Measurements from ENCODE around the gene TOM1.

Gene TOM1

DNA sequence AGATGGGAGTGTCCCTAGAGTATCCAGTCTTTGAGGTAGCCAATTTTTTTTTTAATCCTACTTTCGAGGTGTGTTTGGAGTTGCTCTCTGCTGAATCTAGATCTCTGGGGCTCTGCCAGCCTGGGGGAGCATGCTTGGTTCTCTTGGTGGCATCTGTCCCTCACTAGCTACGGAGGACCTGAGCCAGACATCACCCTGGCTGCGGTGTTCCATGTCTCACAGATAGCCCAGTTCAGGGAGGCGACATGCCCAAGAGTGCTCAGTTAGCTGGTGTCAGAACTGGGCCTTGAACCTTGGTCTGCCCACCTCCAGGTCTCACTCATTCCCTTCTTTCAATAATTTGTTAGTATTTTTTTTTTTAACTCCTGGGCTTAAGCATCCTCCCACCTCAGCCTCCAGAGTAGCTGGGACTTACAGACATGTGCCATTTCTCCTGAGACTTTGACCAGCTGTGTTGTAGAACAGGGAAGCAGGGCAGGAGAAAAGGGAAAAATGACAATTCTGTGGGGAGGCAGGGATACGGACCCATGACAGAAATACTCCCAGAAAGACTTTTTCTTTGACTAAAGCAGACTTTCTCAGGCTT is 81.8 kb downstream of the TOM1 start:
- H3K4me1 Mint-ChIP-seq: peaks cover 48% of the 10 kb centered on the region
- H3K4me3 Mint-ChIP-seq: peak overlapping the region; percentile 75
- DNase-seq: no peak
- peaks cover 24% of the 10 kb centered on the region for H3K27me3 Mint-ChIP-seq (ENCODE audit: low read depth, poor library complexity)
- no peak for TF ChIP-seq CTCF (IDR thresholded peaks at IDR 0.05)
- H3K27ac Mint-ChIP-seq: no peak overlapping the region
- H3K9me3 Mint-ChIP-seq: no peaks in the 10 kb centered on the region
- H3K36me3 Mint-ChIP-seq (ENCODE audit: low read depth): no peaks in the 10 kb centered on the region

DNA sequence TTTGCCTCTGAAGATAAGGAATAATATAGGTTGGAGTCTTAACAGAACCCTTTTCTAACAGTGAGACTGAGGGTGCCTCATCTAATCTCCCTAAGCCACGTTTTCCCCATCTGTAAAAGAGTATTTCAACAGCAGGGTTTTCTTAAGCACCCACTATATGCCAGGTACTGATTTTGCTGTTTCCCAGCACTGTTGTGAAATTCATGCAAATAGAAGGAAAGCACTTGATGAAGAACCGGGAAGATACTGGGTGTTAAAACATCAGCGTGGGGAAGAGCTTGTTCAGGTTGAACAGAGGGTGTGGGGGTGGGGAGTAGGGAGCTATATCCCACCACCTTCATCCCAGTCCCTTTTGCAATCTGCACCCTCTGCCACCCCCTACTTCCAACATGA is 84.0 kb downstream of the TOM1 start:
- Mint-ChIP-seq H3K27me3 (ENCODE audit: low read depth, poor library complexity) (peaks cover 24% of the 10 kb centered on the region), H3K27ac (no peak overlapping the region), H3K4me3 (no peak overlapping the region), H3K9me3 (no peaks in the 10 kb centered on the region), H3K36me3 (ENCODE audit: low read depth) (no peaks in the 10 kb centered on the region), H3K4me1 (peaks cover 29% of the 10 kb centered on the region)
- no peak for TF ChIP-seq CTCF (IDR thresholded peaks at IDR 0.05)
- no peak for DNase-seq

DNA sequence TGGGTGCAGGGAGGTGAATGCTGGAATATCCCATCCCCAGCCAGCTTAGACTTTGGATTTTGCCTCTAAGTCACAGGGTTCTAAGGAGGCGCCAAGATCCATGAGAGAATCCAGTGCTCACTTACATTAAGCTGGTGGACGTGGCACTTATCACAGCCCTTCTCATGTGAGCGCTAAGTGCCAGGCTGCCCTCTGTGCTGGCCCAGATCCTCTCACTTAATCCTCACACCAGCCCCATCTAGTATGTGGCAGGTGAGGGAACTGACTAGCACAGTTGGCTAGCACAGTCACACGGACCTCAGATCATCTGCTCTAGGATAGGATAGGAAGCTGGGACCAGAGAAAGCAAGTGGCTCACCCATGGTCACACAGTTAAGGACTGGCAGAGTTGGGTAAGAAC is 84.8 kb downstream of the TOM1 start:
- no peaks in the 10 kb centered on the region for H3K36me3 Mint-ChIP-seq (ENCODE audit: low read depth)
- H3K4me3 Mint-ChIP-seq: no peak overlapping the region
- TF ChIP-seq CTCF (IDR thresholded peaks at IDR 0.05): no peak
- no peaks in the 10 kb centered on the region for H3K9me3 Mint-ChIP-seq
- no peak overlapping the region for H3K27ac Mint-ChIP-seq
- peaks cover 24% of the 10 kb centered on the region for H3K27me3 Mint-ChIP-seq (ENCODE audit: low read depth, poor library complexity)
- H3K4me1 Mint-ChIP-seq: peaks cover 21% of the 10 kb centered on the region
- DNase-seq: no peak

- Mint-ChIP-seq H3K27ac (no peak overlapping the region), H3K9me3 (no peaks in the 10 kb centered on the region), H3K27me3 (ENCODE audit: low read depth, poor library complexity) (peaks cover 24% of the 10 kb centered on the region), H3K36me3 (ENCODE audit: low read depth) (no peaks in the 10 kb centered on the region), H3K4me3 (no peak overlapping the region), H3K4me1 (peaks cover 16% of the 10 kb centered on the region)
- no peak for DNase-seq
- TF ChIP-seq CTCF (IDR thresholded peaks at IDR 0.05): no peak
Measured at GRCh38 chr22:35384975-35385588, 85.4 kb downstream of the TOM1 start.

GRCh38 chr22:35386670-35387288 is 87.1 kb downstream of the TOM1 start:
- no peak overlapping the region for H3K4me3 Mint-ChIP-seq
- H3K27ac Mint-ChIP-seq: no peak overlapping the region
- no peaks in the 10 kb centered on the region for H3K36me3 Mint-ChIP-seq (ENCODE audit: low read depth)
- H3K9me3 Mint-ChIP-seq: no peaks in the 10 kb centered on the region
- H3K4me1 Mint-ChIP-seq: peaks cover 3% of the 10 kb centered on the region
- peaks cover 17% of the 10 kb centered on the region for H3K27me3 Mint-ChIP-seq (ENCODE audit: low read depth, poor library complexity)
- DNase-seq: no peak
- TF ChIP-seq CTCF (IDR thresholded peaks at IDR 0.05): no peak

DNA sequence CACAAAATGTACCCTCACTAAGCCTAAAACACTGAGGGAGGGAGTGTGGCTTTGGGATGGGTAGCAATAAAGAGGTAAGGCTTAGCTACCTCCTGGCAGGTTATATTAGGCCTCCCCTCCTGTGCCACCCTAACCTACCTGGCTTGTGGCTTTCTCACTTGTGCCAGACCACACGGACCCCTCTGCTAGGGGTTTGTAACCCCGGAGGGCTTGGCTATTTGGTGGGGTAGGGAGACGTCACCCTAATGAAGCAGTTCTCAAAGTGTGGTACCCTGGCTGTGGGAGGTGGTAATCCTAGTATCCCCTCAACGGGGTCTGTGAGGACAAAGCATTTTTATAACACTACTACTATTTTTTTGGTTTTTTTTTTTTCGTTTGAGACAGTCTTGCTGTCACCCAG is 91.2 kb downstream of the TOM1 start:
- Mint-ChIP-seq H3K27me3 (ENCODE audit: low read depth, poor library complexity) (peaks cover 4% of the 10 kb centered on the region), H3K4me1 (peaks cover 22% of the 10 kb centered on the region), H3K36me3 (ENCODE audit: low read depth) (no peaks in the 10 kb centered on the region), H3K4me3 (no peak overlapping the region), H3K27ac (no peak overlapping the region), H3K9me3 (no peaks in the 10 kb centered on the region)
- no peak for TF ChIP-seq CTCF (IDR thresholded peaks at IDR 0.05)
- no peak for DNase-seq
